ENCODE results near the gene ARHGAP4.

DNA sequence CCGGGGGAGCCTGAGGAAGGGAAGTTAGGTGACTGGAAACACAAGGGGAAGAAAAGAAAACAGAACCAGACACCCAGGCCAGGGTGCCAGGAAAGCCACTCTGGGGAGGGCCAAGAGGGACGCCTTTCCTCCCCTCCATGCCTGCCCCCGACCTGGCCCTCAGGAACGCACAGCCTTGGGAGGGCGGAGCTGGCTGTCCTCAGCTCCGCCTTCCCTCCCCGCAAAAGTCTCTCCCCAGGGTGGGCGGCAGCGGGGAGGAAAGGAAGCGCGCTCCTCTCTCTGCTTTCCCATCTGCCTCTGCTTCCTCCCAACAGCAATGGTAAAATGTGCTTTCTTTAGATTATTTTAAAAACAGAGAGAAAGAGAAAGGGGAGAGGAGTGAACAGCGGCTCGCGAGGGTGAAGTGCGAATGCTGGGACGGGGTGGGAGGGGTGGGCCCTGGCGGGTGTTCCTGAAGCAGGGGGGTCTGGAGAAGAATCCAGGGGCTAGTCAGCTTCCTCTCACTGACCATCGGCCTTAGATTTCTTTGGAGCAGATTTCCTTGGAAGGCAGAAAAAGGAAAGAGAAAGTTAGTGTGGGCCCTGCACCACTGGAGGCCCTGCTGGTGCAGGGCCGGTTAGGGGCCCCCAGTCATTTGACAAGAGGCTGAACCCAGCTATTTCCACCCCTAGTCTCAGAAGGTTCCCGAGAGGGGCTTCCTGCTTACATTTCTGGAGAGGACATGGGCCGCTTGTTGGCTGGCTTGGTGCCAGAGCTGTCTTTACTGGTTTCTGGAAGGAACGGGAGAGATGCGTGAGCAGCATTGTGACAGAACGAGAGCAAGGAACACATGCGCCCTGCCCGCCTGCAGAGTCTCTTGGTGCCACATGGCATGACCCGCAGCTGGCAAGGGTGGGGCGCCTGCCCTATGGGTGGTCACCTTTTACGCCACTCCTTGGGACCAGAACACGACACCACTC, 23.1 kb upstream of the ARHGAP4 start:
- TF ChIP-seq ZNF274 (IDR thresholded peaks at IDR 0.05; ENCODE audit: low read depth, low read length) (no peak), YY1 (IDR thresholded peaks at IDR 0.05; ENCODE audit: insufficient read depth, insufficient read length) (no peak), SUZ12 (IDR thresholded peaks at IDR 0.05; ENCODE audit: extremely low read depth, insufficient read depth, insufficient read length) (no peak)

Data from NT2/D1 (cell line).